CD4-positive, alpha-beta T cell treated with Interleukin-21 for 1 hour (primary cell): ENCODE results near the gene ACER3.
A peak's percentile ranks its signal among the peaks of the same experiment; 100 is the strongest.
"Not testable (repeated sequence)": the region's sequence is repeated elsewhere in the genome, so short reads cannot be mapped to it uniquely, and the experiment has no call there.

Experiments
- DNase-seq: peaks from one replicate; pipeline ENCODE4 v3.0.0-alpha.2; 2020

The ACER3 gene

DNA sequence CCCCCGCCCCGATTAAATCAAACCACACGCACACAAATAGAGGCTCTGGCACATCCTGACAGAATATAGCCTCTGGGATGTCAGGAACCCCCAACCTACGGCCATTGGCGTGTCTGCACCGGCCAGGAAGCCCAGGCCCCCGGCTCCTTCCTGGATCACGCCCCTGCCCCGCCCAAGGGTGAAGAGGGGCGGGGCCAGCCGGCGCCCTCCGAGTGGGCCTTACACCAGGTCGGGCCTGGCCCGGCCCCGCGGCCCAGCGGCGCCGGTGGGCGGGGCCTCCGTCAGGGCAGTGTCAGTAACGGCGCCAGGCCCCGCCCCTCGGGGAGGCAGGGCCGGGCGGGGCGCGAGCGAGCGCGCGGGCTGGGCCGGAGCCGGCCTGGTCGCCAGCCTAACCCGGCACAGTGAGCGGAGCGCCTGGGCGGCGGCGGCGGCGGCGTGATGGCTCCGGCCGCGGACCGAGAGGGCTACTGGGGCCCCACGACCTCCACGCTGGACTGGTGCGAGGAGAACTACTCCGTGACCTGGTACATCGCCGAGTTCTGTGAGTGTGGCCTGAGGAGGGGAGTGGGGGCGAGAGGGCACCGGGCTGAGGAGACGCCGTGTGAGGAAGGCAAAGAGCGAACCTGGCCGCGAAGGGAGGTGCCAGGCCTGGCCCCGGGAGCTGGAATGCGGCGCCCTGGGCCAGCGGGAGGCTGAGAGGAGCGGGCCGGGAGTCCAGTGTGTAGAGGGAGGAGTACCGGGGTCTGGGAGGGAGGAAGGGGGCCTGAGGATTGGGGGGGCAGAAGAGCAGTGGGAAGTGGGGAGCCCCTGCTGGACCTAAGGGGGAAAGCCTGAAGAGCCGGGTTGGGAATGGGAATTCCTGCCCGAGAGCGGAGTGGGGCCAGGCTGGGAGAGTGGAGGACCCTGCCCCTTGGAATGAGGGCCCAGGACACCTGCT is at the start of gene ACER3:
Gene ACER3 (plus strand): TSS at position 380 of the 937 bp plus-strand sequence. CDS start 59 bp downstream, at position 439.
- peak; percentile 87 for DNase-seq

DNA sequence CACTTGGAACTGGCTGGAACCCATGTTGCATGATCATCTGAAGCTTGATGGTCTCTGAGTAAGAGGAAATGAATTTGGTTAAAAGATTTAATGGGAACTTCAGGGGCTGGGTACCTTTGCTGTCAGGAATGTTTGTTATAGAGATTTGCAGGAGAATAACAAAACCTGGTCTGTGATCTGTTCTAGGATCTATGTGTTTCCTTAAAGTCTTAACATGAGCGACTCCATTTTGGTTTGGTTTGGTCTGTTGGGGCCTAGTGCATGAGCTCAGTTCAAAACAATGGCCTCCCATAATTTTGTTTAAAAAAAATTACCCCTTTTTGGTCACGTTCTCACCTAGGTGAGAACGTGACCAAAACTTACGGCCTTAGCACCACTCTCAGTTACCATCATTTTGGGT is 49.5 kb upstream of the ACER3 start:
- no peak for DNase-seq

GRCh38 chr11:76814414-76814813 is 46.3 kb upstream of the ACER3 start:
- no peak for DNase-seq

- DNase-seq = not testable (repeated sequence)
These were observed 45.0 kb upstream of the ACER3 start for GRCh38 chr11:76815678-76816077.

GRCh38 chr11:76820184-76820566 is 40.5 kb upstream of the ACER3 start:
- no peak for DNase-seq

DNA sequence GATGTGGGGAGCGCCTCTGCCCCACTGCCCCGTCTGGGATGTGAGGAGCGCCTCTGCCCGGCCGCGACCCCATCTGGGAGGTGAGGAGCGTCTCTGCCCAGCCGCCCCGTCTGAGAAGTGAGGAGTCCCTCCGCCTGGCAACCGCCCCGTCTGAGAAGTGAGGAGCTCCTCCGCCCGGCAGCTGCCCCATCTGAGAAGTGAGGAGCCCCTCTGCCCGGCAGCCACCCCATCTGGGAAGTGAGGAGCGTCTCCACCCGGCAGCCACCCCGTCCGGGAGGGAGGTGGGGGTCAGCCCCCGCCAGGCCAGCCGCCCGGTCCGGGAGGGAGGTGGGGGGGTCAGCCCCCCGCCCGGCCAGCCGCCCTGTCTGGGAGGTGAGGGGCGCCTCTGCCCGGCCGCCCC is 39.3 kb upstream of the ACER3 start:
- not testable (repeated sequence) for DNase-seq

DNA sequence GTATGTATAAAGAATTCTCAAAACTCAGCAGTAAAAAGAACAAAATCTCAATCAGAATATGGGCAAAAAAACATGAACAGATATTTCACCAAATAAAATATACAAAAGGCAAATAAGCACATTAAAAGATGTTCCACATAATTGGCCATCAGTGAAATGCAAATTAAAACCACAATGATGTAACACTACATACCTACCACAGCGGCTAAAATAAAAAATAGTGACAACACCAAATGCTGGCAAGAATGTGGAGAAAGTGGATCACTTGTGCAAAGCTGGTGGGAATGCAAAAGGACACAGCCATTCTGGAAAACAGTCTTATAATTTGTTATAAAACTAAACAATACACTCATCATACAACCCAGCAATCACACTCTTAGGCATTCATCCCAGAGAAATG is 38.3 kb upstream of the ACER3 start:
- DNase-seq = no peak

- DNase-seq = no peak
These were observed 37.2 kb upstream of the ACER3 start for GRCh38 chr11:76823481-76824028.

DNA sequence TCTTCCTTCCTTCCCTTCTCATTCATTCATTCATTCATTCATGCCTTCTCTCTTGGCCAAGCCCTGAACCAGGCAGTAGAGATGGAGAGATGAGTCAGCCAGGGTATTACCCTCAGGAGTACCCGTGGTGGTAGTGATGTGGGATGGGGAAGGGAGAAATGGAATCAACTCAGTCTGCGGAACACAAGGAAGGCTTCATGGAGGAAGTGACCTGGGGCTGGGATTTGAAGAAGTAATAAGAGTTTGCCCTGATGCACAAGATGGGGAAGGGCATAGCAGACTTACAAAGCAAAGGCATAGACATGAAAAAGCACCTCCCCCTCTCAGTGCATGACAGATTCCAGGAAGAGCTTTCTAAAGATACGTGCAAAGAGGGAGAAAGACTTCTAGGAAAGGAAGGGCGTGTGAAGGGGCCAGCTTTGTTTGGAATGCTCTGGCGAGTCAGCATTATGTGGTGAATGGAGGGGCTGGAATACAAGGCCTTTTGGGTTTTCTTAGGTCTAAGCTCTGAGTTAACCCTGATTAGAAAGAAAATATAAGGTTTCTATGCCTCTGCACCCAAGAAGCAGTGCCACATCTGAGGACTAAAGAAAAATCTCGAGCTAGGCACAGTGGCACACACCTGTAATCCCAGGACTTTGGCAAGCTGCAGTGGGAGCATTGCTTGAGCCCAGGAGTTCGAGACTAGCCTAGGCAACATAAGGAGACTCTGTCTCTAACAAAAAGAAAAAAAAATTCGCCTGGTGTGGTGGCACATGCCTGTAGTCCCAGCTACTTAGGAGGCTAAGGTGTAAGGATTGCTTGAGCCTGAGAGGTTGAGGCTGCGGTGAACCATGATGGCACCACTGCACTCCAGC is 36.4 kb upstream of the ACER3 start:
- DNase-seq = no peak

DNA sequence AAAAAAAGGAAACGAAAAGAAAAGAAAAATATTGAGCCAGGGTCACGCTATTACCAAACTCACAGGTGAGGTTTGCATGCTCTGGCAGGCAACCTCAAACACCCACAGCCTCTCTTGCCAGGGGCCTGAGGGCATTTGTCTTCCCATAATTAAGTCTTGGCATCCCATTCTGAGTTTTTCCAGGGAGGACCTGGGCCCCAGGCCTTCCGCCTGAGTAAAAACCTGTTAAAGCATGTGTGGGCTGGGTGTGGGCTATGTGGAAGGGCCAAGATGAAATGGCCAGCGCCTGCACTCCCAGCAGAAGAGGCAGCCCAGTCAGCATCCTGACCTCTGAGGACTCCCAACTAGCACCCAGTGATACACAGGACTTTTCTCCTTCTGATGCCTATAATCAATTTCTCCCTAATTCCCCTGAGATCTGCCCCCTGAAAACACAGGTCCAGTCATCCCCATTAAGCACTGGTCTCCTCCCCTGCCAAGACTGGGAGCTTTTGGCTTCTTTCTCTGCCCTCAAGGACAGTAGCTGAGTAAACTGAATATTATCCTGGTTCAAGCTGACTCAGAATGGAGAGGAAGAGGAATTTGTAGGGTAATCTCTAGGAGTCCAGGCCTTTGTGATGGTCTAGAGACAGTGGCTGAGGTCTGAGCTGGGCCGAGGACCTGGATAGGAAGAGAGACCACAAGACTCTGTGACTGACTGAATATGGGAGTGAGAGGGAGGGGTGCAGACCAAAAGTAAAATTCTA is 35.6 kb upstream of the ACER3 start:
- no peak for DNase-seq

DNA sequence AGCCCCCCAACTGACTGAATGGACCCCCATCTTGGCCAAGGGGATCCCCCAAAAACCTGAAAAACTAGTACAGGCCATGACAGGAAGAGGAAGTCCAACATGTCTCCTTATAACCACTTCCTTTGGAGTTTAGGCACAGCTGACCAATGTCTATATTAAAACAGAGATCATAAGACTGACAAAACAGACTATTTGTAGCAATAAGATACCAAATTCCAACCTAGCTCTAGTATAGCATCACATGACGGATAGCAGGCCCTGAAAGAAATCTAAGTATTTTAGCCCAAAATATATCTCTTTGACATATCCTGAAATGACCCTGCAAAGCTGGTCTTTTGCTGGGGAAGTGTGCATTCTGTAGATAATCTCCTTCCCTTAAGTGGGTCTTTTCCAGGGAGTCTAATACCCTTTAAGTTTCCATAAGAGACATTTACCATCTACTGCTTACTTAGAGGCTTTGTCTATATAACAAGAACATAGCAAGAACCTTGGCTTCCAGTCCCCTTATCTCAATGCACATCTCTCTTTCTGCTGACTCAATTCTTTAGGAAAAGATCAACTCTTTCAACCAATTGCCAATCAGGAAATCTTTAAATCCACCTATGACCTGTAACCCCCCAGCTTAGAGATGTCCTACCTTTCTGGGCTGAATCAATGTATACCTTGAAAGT is 34.9 kb upstream of the ACER3 start:
- no peak for DNase-seq

- not testable (repeated sequence) for DNase-seq
These were observed 34.2 kb upstream of the ACER3 start for GRCh38 chr11:76826508-76826907.

GRCh38 chr11:76827005-76827404 is 33.7 kb upstream of the ACER3 start:
- DNase-seq = not testable (repeated sequence)

GRCh38 chr11:76830639-76831327 is 29.9 kb upstream of the ACER3 start:
- DNase-seq = no peak

DNA sequence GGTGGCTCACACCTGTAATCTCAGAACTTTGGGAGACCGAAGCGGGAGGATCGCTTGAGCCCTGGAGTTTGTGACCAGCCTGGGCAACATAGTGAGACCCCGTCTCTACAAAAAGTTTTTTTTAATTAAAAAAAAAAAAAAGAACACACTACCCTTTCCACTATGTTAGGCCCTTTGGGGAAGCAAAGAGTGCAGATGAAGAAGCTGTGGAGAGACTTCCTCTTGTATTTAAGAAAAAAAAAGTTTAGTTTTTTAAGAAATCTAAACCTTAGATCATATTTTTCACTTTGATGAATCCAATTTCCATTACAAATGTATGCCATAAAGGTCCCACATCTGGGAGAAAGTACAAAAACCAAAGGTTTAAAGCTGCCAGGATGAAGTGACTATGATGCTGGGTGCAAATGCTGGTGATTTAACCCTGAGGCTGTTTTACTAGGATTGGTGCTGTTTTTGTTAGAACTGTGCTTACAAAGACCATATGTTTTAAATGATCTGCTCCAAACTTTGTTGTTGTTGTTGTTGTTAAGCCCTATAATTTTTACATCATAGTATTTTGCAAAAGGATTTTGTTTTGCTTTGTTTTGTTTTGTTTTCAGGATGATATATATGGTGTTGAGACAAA is 28.9 kb upstream of the ACER3 start:
- DNase-seq = no peak

GRCh38 chr11:76832361-76832760 is 28.4 kb upstream of the ACER3 start:
- no peak for DNase-seq

GRCh38 chr11:76834151-76834550 is 26.6 kb upstream of the ACER3 start:
- DNase-seq = no peak

GRCh38 chr11:76835036-76835435 is 25.7 kb upstream of the ACER3 start:
- no peak for DNase-seq

DNA sequence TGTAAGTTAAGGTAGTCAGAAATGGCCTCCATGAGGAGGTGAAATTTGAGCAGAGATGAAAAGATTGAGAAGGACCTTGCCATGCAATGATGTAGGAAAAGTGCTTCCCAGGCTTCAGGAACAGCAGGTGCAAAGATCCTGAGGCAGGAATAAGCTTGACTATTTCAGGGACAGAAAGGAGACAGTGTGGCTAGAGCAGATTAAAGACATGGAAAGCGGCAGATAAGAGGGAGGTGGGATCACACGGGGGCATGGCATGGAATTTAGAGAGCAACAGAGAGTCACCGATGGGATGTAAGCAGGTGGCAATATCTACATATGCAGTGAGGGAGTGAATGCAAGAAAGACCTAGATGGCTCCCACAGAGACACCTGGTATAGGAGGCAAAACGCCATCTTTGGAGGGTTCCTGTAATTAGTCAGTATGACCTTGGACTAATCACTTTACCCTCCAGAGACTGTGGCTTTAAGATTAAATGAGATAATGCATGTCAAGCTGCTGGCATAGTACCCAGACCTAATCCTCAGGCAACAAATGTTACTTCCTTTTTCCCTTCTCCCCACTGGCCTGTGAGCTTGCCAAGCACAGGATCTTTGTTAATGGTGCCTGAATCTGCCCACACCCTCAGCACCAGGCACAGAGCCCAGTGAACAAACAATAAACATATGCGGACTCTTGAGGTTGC is 24.6 kb upstream of the ACER3 start:
- DNase-seq = no peak

GRCh38 chr11:76836613-76837291 is 24.0 kb upstream of the ACER3 start:
- no peak for DNase-seq
